Coronary artery (tissue), 2 donors: Measurements from ENCODE around the gene ACRV1.

Experiments used
- DNase-seq: peaks from one replicate; pipeline ENCODE4 v3.0.0-alpha.2; 2017; ENCODE audit warnings: low spot score
- H3K27ac ChIP-seq, 2 donors: fragments of 200-600 bp; sonication (generic); one replicate each; pipeline ENCODE4 v1.5.1; 2016 to 2019
- H3K4me3 ChIP-seq: fragments of 200-600 bp; sonication (generic); 2 replicates; pipeline ENCODE4 v1.5.1; 2016; ENCODE audit warnings: mild to moderate bottlenecking, moderate library complexity
- CTCF ChIP-seq: fragments of 200-600 bp; sonication (generic); IDR thresholded peaks from one replicate; pipeline ENCODE4 v1.5.1; 2019; ENCODE audit warnings: antibody characterized with exemption

Gene ACRV1

GRCh38 chr11:125679837-125680236, 810 bp downstream of the ACRV1 start:
- no peak for TF ChIP-seq CTCF
- no peak overlapping the region for H3K4me3 ChIP-seq

GRCh38 chr11:125679397-125679796, 1.2 kb downstream of the ACRV1 start:
- Histone ChIP-seq H3K27ac (no peak overlapping the region), H3K4me3 (no peak overlapping the region)
- no peak for DNase-seq
- TF ChIP-seq CTCF, result no peak

More at GRCh38 chr11:125679837-125680236, 810 bp downstream of the ACRV1 start:
- no peak for DNase-seq
- H3K27ac ChIP-seq, result no peak overlapping the region

GRCh38 chr11:125675196-125675595, 5.5 kb downstream of the ACRV1 start:
- Histone ChIP-seq H3K27ac (no peak overlapping the region), H3K4me3 (no peak overlapping the region)
- TF ChIP-seq CTCF, result no peak
- no peak for DNase-seq

GRCh38 chr11:125674210-125674609, 6.4 kb downstream of the ACRV1 start:
- DNase-seq, result no peak
- no peak for TF ChIP-seq CTCF
- no peak overlapping the region for H3K27ac ChIP-seq
- H3K4me3 ChIP-seq, result no peak overlapping the region

GRCh38 chr11:125671561-125671960, 9.1 kb downstream of the ACRV1 start:
- no peak overlapping the region for H3K27ac ChIP-seq
- no peak overlapping the region for H3K4me3 ChIP-seq
- TF ChIP-seq CTCF, result no peak
- DNase-seq, result no peak

GRCh38 chr11:125670172-125670571, 10.5 kb downstream of the ACRV1 start:
- no peak overlapping the region for H3K27ac ChIP-seq
- no peak for DNase-seq
- TF ChIP-seq CTCF, result no peak
- H3K4me3 ChIP-seq, result no peak overlapping the region

- no peak overlapping the region for H3K4me3 ChIP-seq
- DNase-seq, result no peak
- no peak for TF ChIP-seq CTCF
- H3K27ac ChIP-seq, result no peak overlapping the region
Measured at GRCh38 chr11:125667151-125667550, 13.5 kb downstream of the ACRV1 start.
